Smooth muscle cell (in vitro differentiated cells): ENCODE data around the gene RMDN2. TPM values are rescaled to one million over a fixed set of nuclear protein-coding genes. Genes with fewer than 3 reads are reported as not detected.

Source experiments
- DNase-seq: peaks from one replicate; lab custom pipeline; 2025; ENCODE audit not compliant: unreplicated experiment; lab: John Stamatoyannopoulos, UW
- H2AFZ ChIP-seq: fragments of 200-600 bp; sonication (generic); 2 replicates; pipeline ENCODE4 v1.6.0; 2016; ENCODE audit warnings: antibody characterized with exemption, low read depth, mild to moderate bottlenecking
- H3F3A ChIP-seq: fragments of 200-600 bp; sonication (generic); 2 replicates; pipeline ENCODE4 v1.6.0; 2017; ENCODE audit warnings: antibody characterized with exemption, low read depth
- H3K27ac ChIP-seq: fragments of 200-600 bp; sonication (generic); 2 replicates; pipeline ENCODE4 v1.5.1; 2016; ENCODE audit warnings: low read depth, mild to moderate bottlenecking
- H3K27me3 ChIP-seq: fragments of 200-600 bp; sonication (generic); 2 replicates; pipeline ENCODE4 v1.6.1; 2016; ENCODE audit warnings: low read depth, mild to moderate bottlenecking
- H3K36me3 ChIP-seq: fragments of 200-600 bp; sonication (generic); 2 replicates; pipeline ENCODE4 v1.5.1; 2016; ENCODE audit warnings: low read depth
- H3K4me1 ChIP-seq: fragments of 200-600 bp; sonication (generic); 2 replicates; pipeline ENCODE4 v1.5.1; 2016; ENCODE audit warnings: low read depth
- H3K4me2 ChIP-seq: fragments of 200-600 bp; sonication (generic); 2 replicates; pipeline ENCODE4 v1.6.0; 2016; ENCODE audit warnings: mild to moderate bottlenecking
- H3K4me3 ChIP-seq: fragments of 200-600 bp; sonication (generic); 2 replicates; pipeline ENCODE4 v1.5.1; 2016; ENCODE audit warnings: mild to moderate bottlenecking
- H3K79me2 ChIP-seq: fragments of 200-600 bp; sonication (generic); 2 replicates; pipeline ENCODE4 v1.6.0; 2016; ENCODE audit warnings: low read depth, mild to moderate bottlenecking
- H3K9ac ChIP-seq: fragments of 200-600 bp; sonication (generic); 2 replicates; pipeline ENCODE4 v1.6.0; 2016; ENCODE audit warnings: low read depth
- H3K9me3 ChIP-seq: fragments of 200-600 bp; sonication (generic); replicated peaks from 2 replicates; pipeline ENCODE4 v1.5.1; 2016; ENCODE audit warnings: low read depth
- H4K20me1 ChIP-seq: fragments of 200-600 bp; sonication (generic); 2 replicates; pipeline ENCODE4 v1.6.0; 2016; ENCODE audit warnings: low read depth
- WGBS: methylation state at CpG from one replicate; pipeline ENCODE4 v1.1.7; 2016; ENCODE audit warnings: low lambda C conversion rate; 5-methylcytosine and 5-hydroxymethylcytosine counted together
- polyA plus RNA-seq: library from polyadenylated mRNA; unstranded; fragments of >200 nt; fragmentation: Nextera tagmentation; extraction: Ambion mirVana; gene quantifications from 2 replicates; pipeline ENCODE4 v1.2.1, GENCODE V29; 2016
- total RNA-seq: library from RNA; depleted of rRNA; stranded (reverse); fragments of >200 nt; gene quantifications from 2 replicates; pipeline ENCODE4 v1.2.3, GENCODE V29; 2014
- TF ChIP-seq, protein P1 (sequence below): fragments of 200-600 bp; sonication (generic); IDR thresholded peaks from 2 replicates; pipeline ENCODE4 v1.5.1; 2017; ENCODE audit warnings: borderline replicate concordance, mild to moderate bottlenecking, antibody characterized with exemption; ENCODE audit not compliant: insufficient read depth, poor library complexity, severe bottlenecking

Gene RMDN2
- total and polyA plus RNA-seq, 2 experiments from 2014 or later, result 5.0 to 5.6 TPM

DNA sequence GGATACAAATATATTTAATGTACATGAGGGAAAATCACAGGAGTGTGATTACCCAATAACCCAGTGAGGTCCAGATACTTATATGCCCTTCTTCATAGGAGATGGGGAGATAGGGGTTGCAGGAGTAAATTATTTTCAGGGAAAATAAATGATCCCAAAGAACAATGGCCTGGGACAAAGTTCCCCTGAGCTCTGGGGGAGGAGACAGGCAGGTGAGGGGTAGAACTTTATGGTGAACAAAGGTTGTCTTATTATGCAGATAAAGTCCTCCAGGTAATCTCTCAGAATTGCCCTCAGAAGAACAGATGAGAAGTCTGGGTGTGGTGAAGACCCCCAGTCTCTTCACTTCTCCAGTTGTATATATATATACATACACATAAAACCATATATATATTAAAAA is 22.1 kb upstream of the RMDN2 start:
- Histone ChIP-seq H4K20me1 (no peaks in the 10 kb centered on the region), H3K4me2 (no peak overlapping the region), H3K4me1 (no peaks in the 10 kb centered on the region), H3K36me3 (no peaks in the 10 kb centered on the region), H3K27me3 (no peaks in the 10 kb centered on the region), H3F3A (no peaks in the 10 kb centered on the region), H3K4me3 (no peak overlapping the region), H3K79me2 (no peaks in the 10 kb centered on the region), H2AFZ (no peak overlapping the region), H3K9ac (no peak overlapping the region), H3K27ac (no peak overlapping the region), H3K9me3 (no peaks in the 10 kb centered on the region)
- TF ChIP-seq, protein P1, sequence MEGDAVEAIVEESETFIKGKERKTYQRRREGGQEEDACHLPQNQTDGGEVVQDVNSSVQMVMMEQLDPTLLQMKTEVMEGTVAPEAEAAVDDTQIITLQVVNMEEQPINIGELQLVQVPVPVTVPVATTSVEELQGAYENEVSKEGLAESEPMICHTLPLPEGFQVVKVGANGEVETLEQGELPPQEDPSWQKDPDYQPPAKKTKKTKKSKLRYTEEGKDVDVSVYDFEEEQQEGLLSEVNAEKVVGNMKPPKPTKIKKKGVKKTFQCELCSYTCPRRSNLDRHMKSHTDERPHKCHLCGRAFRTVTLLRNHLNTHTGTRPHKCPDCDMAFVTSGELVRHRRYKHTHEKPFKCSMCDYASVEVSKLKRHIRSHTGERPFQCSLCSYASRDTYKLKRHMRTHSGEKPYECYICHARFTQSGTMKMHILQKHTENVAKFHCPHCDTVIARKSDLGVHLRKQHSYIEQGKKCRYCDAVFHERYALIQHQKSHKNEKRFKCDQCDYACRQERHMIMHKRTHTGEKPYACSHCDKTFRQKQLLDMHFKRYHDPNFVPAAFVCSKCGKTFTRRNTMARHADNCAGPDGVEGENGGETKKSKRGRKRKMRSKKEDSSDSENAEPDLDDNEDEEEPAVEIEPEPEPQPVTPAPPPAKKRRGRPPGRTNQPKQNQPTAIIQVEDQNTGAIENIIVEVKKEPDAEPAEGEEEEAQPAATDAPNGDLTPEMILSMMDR, result no peak
- DNase-seq, result no peak

DNA sequence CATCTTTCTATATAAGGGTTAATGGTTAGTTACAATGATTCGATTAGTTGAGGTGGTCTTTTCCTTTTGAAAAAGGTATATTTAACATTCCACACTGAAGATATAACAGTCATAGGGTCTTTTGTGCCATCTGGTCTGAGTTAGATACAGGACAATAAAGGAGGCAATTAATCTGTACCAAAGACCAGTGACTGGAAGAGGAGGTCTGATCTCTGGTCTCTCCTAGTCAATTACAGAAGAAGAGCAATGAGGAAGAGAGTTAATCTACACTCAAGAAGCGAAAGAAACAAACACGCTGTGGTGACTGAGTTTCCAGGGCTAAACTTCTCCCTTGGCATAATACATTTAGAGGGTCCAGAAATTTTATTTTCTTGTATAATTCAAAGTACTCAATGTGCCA is 20.7 kb upstream of the RMDN2 start:
- H3K4me2 ChIP-seq, result no peak overlapping the region
- no peaks in the 10 kb centered on the region for H3F3A ChIP-seq
- H3K79me2 ChIP-seq, result no peaks in the 10 kb centered on the region
- no peak overlapping the region for H3K4me3 ChIP-seq
- no peaks in the 10 kb centered on the region for H4K20me1 ChIP-seq
- 95% methylated on average over 3 of the region's 3 CpGs for WGBS
- no peaks in the 10 kb centered on the region for H3K36me3 ChIP-seq
- H3K4me1 ChIP-seq, result no peaks in the 10 kb centered on the region
- no peak overlapping the region for H3K27ac ChIP-seq
- H2AFZ ChIP-seq, result no peak overlapping the region
- TF ChIP-seq, protein P1, result no peak
- H3K9ac ChIP-seq, result no peak overlapping the region
- no peak for DNase-seq
- H3K27me3 ChIP-seq, result no peaks in the 10 kb centered on the region
- no peaks in the 10 kb centered on the region for H3K9me3 ChIP-seq

DNA sequence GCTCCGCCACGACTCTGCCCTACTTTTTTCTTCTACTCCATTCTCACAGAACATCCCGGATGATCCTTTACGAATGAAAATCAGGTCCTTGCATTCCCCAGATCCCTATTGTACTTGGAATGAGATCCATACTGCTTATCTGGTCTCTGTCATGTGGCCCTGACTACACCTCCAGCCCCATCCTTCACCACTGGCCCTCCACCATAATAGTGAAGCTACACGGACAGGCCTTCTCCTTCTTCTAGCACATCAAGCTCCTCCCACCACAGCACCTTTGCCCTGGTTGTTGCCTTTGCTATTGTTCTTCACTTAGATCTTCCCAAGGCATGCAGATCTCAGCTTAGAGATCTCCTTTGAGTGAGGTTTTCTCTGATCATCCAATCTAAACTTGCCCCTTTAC is 20.1 kb upstream of the RMDN2 start:
- DNase-seq, result no peak
- no peaks in the 10 kb centered on the region for H3K4me1 ChIP-seq
- no peaks in the 10 kb centered on the region for H3K79me2 ChIP-seq
- H3K4me3 ChIP-seq, result no peak overlapping the region
- no peak overlapping the region for H2AFZ ChIP-seq
- H3K36me3 ChIP-seq, result no peaks in the 10 kb centered on the region
- no peaks in the 10 kb centered on the region for H3F3A ChIP-seq
- H3K4me2 ChIP-seq, result no peak overlapping the region
- WGBS, result 73% methylated on average over 5 of the region's 5 CpGs
- no peaks in the 10 kb centered on the region for H3K9me3 ChIP-seq
- H3K27me3 ChIP-seq, result no peaks in the 10 kb centered on the region
- no peaks in the 10 kb centered on the region for H4K20me1 ChIP-seq
- H3K9ac ChIP-seq, result no peak overlapping the region
- TF ChIP-seq, protein P1, result no peak
- H3K27ac ChIP-seq, result no peak overlapping the region

DNA sequence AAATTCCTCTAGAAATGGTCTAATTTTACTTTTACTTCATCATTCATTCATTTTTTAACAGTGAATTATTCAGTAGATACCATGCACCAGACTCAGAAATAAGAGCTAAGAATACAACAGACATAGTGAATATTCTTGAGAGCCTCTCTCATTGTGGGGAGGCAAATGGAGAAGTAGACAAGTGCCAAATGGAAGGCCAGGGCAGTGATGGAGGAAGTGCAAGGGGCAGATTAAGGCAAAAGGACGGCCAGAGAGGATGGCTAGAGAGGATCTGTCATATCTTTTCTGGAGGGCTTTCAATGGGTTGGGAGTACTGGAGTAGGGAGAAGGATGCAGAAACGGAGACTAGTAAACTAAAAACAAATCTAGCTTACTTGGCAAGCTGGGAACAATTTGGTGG is 19.0 kb upstream of the RMDN2 start:
- TF ChIP-seq, protein P1, result no peak
- Histone ChIP-seq H3K9me3 (no peaks in the 10 kb centered on the region), H3K4me3 (no peak overlapping the region), H3K9ac (no peak overlapping the region), H4K20me1 (no peaks in the 10 kb centered on the region), H3K36me3 (no peaks in the 10 kb centered on the region), H3K4me2 (no peak overlapping the region), H3F3A (no peaks in the 10 kb centered on the region), H3K27me3 (no peaks in the 10 kb centered on the region), H3K4me1 (no peaks in the 10 kb centered on the region), H2AFZ (no peak overlapping the region), H3K27ac (no peak overlapping the region), H3K79me2 (no peaks in the 10 kb centered on the region)
- WGBS, result 88% methylated on average over 2 of the region's 2 CpGs
- DNase-seq, result no peak
